ENCODE data around the gene ST3GAL3.

ST3GAL3 gene

GRCh38 chr1:43834280-43835081, 127.1 kb downstream of the ST3GAL3 start:
- DNase-seq, result no peak

GRCh38 chr1:43835082-43836021, 128.0 kb downstream of the ST3GAL3 start:
- peak in 1 of 2 donors; percentile 80 for DNase-seq
- Histone ChIP-seq H3K27me3 (no peaks in the 10 kb centered on the region), H3K4me1 (peaks cover 0 to 68% (median 51%) of the 10 kb centered on the region in 4 donors), H3K9me3 (no peaks in the 10 kb centered on the region), H3K27ac (peak overlapping the region; percentile 44 to 84), H3K36me3 (peaks cover 0 to 10% (median 0%) of the 10 kb centered on the region in 3 donors), H3K4me3 (no peak overlapping the region)
- intact Hi-C loops (cut with DNase I; ENCODE audit: low total_unique reads), result no loop called here
- TF ChIP-seq CTCF (IDR thresholded peaks at IDR 0.05), result no peak

More at GRCh38 chr1:43834280-43835081, 127.1 kb downstream of the ST3GAL3 start:
- no peaks in the 10 kb centered on the region for H3K9me3 ChIP-seq
- intact Hi-C loops (cut with DNase I; ENCODE audit: low total_unique reads), result no loop called here
- H3K4me3 ChIP-seq, result no peak overlapping the region
- peak overlapping the region; percentile 44 to 84 for H3K27ac ChIP-seq
- TF ChIP-seq CTCF (IDR thresholded peaks at IDR 0.05), result no peak
- no peaks in the 10 kb centered on the region for H3K27me3 ChIP-seq
- H3K36me3 ChIP-seq, result peaks cover 0 to under 1% (median 0%) of the 10 kb centered on the region in 3 donors
- H3K4me1 ChIP-seq, result peaks cover 0 to 61% (median 49%) of the 10 kb centered on the region in 4 donors

GRCh38 chr1:43836267-43836951, 129.1 kb downstream of the ST3GAL3 start:
- no peak for TF ChIP-seq CTCF (IDR thresholded peaks at IDR 0.05)
- Histone ChIP-seq H3K4me1 (peaks cover 0 to 68% (median 51%) of the 10 kb centered on the region in 4 donors), H3K9me3 (no peaks in the 10 kb centered on the region), H3K4me3 (no peak overlapping the region), H3K36me3 (peaks cover 0 to 16% (median 6%) of the 10 kb centered on the region in 3 donors), H3K27me3 (no peaks in the 10 kb centered on the region), H3K27ac (peak overlapping the region; percentile 44 to 84)
- DNase-seq, result peak in 1 of 2 donors; percentile 74
- intact Hi-C loops (cut with DNase I; ENCODE audit: low total_unique reads), result no loop called here

- DNase-seq, result no peak
- H3K27ac ChIP-seq, result peak overlapping the region; percentile 41 to 84
- H3K4me3 ChIP-seq, result peak overlapping the region; percentile 12 to 18
- H3K27me3 ChIP-seq, result no peaks in the 10 kb centered on the region
- peaks cover 6 to 32% (median 20%) of the 10 kb centered on the region in 3 donors for H3K36me3 ChIP-seq
- H3K4me1 ChIP-seq, result peaks cover 0 to 61% (median 45%) of the 10 kb centered on the region in 4 donors
- no peaks in the 10 kb centered on the region for H3K9me3 ChIP-seq
- intact Hi-C loops (cut with DNase I; ENCODE audit: low total_unique reads), result no loop called here
- no peak for TF ChIP-seq CTCF (IDR thresholded peaks at IDR 0.05)
These were observed 131.7 kb downstream of the ST3GAL3 start for GRCh38 chr1:43839056-43839455.

All from tibial artery (tissue), 4 donors.